ENCODE results near the gene BORCS5. TPM values are rescaled to one million over a fixed set of nuclear protein-coding genes. Genes with fewer than 3 reads are reported as not detected.

The BORCS5 gene
- total and polyA plus RNA-seq, 2 of the 4 experiments (the other 2 are of a cell fraction) = 14.4 to 18.3 TPM

GRCh38 chr12:12396694-12397093 is 39.8 kb downstream of the BORCS5 start:
- Histone ChIP-seq H2AK5ac (ENCODE audit: low read depth, low read length) (no peak overlapping the region), H2AK9ac (replicated peaks; ENCODE audit: low read depth, low read length, poor library complexity) (no peak overlapping the region), H3K56ac (ENCODE audit: extremely low read depth, insufficient read depth, low read length) (no peak overlapping the region), H3K27me3 (ENCODE audit: control insufficient read depth, insufficient read depth, low read length) (no peaks in the 10 kb centered on the region), H3K9me1 (ENCODE audit: insufficient read depth, low read length) (peaks cover 10% of the 10 kb centered on the region), H3K4me1 (ENCODE audit: control insufficient read depth, insufficient read depth, low read length) (peaks cover 8% of the 10 kb centered on the region), H2BK120ac (ENCODE audit: low read depth, low read length) (no peak overlapping the region), H3K23ac (ENCODE audit: low read depth, low read length) (no peak overlapping the region), H3K9ac (ENCODE audit: low read depth, low read length) (no peak overlapping the region), H3K36me3 (ENCODE audit: control insufficient read depth, insufficient read depth, low read length) (no peaks in the 10 kb centered on the region), H3K4me2 (ENCODE audit: low read depth, low read length) (no peak overlapping the region), H3K79me1 (ENCODE audit: low read depth in 1 of 2, low read length in 2 of 2) (peaks cover 0 to 17% of the 10 kb centered on the region in 2 experiments; a peak in 2 of 4 replicates), H3K14ac (replicated peaks; ENCODE audit: low read depth, low read length) (no peak overlapping the region), H2BK5ac (ENCODE audit: low read depth, low read length, poor library complexity, severe bottlenecking) (no peak overlapping the region), H3K27ac (ENCODE audit: insufficient read depth, low read length) (no peak overlapping the region), H3K4ac (ENCODE audit: low read depth, low read length) (no peak overlapping the region), H3K18ac (ENCODE audit: low read depth, low read length) (no peak overlapping the region), H2BK20ac (ENCODE audit: low read depth, low read length) (no peak overlapping the region), H2AFZ (replicated peaks; ENCODE audit: low read length, poor library complexity) (no peak overlapping the region), H4K8ac (ENCODE audit: low read depth in 2 of 2, low read length in 2 of 2) (no peak overlapping the region), H4K20me1 (ENCODE audit: insufficient read depth, low read length) (no peaks in the 10 kb centered on the region), H2BK15ac (ENCODE audit: low read depth, low read length) (no peak overlapping the region), H3K4me3 (ENCODE audit: insufficient read depth, low read depth, low read length) (no peak overlapping the region), H3K9me3 (ENCODE audit: control insufficient read depth, insufficient read depth, low read length) (no peaks in the 10 kb centered on the region), H4K91ac (ENCODE audit: insufficient read depth, low read depth, low read length) (no peak overlapping the region), H4K5ac (ENCODE audit: low read depth, low read length) (no peak overlapping the region)
- dilution Hi-C loops (cut with HindIII; ENCODE audit: low sequenced_read_pairs, unreplicated experiment) = no loop called here
- ATAC-seq (ENCODE audit: low read depth) (no peak), DNase-seq (no peak)
- BruUV-seq (replicated peaks) = no TSS peak
- TF ChIP-seq USF2 (IDR thresholded peaks at IDR 0.05; ENCODE audit: low read depth, low read length) (no peak), MXI1 (IDR thresholded peaks at IDR 0.05; ENCODE audit: borderline replicate concordance, low read depth, low read length) (no peak), RCOR1 (IDR thresholded peaks at IDR 0.05; ENCODE audit: insufficient replicate concordance, low read length) (no peak), RFX5 (IDR thresholded peaks at IDR 0.05; ENCODE audit: low read depth, low read length) (no peak), SMC3 (IDR thresholded peaks at IDR 0.05; ENCODE audit: low read depth, low read length) (no peak), FOS (IDR thresholded peaks at IDR 0.05; ENCODE audit: low read depth, low read length) (no peak), RAD21 (IDR thresholded peaks at IDR 0.05; ENCODE audit: low read length) (no peak), NFE2L2 (IDR thresholded peaks at IDR 0.05; ENCODE audit: low read depth, low read length) (no peak), BHLHE40 (IDR thresholded peaks at IDR 0.05; ENCODE audit: low read depth, low read length) (no peak), CTCF (conservative IDR thresholded peaks at IDR 0.05; ENCODE audit: low read depth, low read length) (no peak), CEBPB (IDR thresholded peaks at IDR 0.05; ENCODE audit: low read depth, low read length) (no peak), ELK1 (IDR thresholded peaks at IDR 0.05; ENCODE audit: borderline replicate concordance, low read depth, low read length) (no peak), MAZ (IDR thresholded peaks at IDR 0.05; ENCODE audit: borderline replicate concordance, low read depth, low read length) (no peak), CHD1 (IDR thresholded peaks at IDR 0.05; ENCODE audit: low read depth, low read length) (no peak), MAFK (IDR thresholded peaks at IDR 0.05; ENCODE audit: low read depth, low read length) (no peak), POLR2A (IDR thresholded peaks at IDR 0.05; ENCODE audit: low read depth, low read length) (no peak)
- in situ Hi-C loops (cut with MboI; ENCODE audit: low sequenced_read_pairs) = loop anchor here (10.0 kb wide), 1 partner anchor 168 kb away; the partner anchor contains the start of gene DUSP16
- WGBS, 2 experiments (ENCODE audit: extremely low coverage in 2 of 2, insufficient read length in 1 of 2) = no CpG with 5 or more reads among the region's 4 CpGs
- POLR2A ChIA-PET (ENCODE audit: unreplicated experiment) = no interaction called here
- CTCF ChIA-PET = no interaction called here
- intact Hi-C loops (cut with micrococcal nuclease) = loop anchor here (5.0 kb wide), 1 partner anchor 111 kb away; no protein-coding TSS in a partner anchor

Data from IMR-90 (cell line).